Measurements from ENCODE around the gene CRTC2.
"Not testable (repeated sequence)": the region's sequence is repeated elsewhere in the genome, so short reads cannot be mapped to it uniquely, and the experiment has no call there.

Gene CRTC2

GRCh38 chr1:153929426-153929825 lies 29.0 kb downstream of the CRTC2 start:
- DNase-seq (ENCODE audit: low spot score) = no peak

- no peak for DNase-seq (ENCODE audit: low spot score)
Measured at GRCh38 chr1:153928791-153929341, 29.5 kb downstream of the CRTC2 start.

DNA sequence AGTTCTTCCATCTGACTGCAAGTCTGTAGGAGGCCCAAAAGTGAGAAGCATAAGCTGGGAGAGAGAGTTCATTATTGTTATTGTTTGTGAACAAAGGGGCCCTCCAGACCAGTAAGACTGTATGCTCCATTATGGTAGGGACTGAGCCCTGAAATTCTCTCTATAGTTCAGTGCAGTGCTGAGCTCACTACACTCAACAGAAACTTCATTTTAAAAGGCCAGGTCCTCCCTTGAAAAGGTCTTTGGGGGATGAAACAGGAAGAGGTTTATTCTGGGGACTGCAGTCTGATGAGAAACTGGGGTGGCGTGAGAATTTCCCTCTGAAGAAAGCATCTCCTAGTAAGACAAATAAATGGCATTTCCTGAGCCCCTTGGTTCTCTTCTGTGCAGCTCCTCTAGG lies 30.2 kb downstream of the CRTC2 start:
- no peak for DNase-seq (ENCODE audit: low spot score)

DNA sequence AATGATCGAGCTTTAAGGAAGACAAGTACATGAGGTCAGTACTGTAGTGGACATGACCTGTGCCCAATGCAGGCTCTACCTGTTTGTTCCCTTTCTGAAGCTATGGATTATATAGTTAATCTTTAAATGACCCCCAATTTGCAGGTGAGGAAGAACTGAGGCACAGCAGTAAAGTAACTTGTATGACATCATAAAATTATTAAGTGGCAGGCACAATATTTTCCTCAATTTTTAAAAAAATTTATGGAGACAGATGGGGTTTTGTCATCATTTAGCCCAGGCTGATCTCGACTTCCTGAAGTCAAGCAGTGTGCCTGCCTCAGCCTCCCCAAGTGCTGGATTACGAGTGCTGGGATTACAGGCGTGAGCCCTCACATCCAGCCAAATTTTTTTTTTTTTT lies 32.0 kb downstream of the CRTC2 start:
- no peak for DNase-seq (ENCODE audit: low spot score)

DNA sequence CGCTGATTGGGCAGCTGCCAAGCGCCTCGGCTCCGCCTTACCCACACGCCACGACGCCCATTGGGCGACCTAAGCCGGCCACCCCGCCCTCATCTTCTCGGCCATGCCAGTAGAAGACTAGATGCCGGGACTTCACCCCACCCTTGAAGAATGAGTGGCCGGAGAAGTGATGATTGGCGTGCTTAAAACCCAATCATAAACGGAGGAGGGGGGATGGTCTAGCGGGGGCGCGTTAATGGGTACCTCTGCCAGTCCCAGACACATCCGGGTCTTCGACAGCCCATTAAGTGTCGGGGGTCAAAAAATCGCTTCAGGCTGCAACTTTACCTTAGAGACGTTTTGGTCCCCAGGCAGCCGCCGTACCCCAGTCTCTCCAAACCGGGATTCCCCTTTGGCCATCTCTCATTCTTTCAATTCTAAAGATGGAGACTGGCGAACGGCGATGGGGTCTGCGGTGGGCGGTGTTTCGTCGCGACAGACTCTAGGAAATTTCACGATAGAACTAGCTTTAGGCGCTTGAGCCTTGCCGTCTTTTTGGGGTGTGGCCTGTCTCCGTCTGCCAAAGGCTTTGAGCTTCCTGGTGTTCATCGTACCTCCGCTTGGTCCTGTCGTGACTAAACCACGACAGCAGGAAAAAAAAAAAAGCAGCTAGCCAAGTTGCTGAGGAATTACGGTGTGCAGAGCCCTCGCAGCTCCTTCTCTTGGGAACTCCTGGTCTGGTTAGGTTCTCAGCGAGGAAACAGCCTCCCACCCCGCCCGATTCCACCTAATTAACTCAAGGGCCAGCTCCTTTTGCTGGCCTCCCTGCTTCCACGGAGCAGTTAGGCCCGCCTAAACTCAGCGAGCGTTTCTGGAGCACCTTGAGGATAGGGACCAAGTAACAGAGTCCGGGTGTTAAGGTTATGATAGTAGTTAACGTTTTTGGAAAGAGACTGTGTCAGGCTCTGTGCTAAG lies 35.2 kb downstream of the CRTC2 start, which contains the start of gene GATAD2B:
Gene GATAD2B, minus strand, starts transcription at position 1 of the 954 bp plus-strand sequence. CDS start 94,625 bp downstream, outside the sequence.
- DNase-seq (ENCODE audit: low spot score) = peak; percentile 99

GRCh38 chr1:153922076-153922971 lies 36.1 kb downstream of the CRTC2 start:
- peak; percentile 58 for DNase-seq (ENCODE audit: low spot score)

- DNase-seq (ENCODE audit: low spot score) = no peak
Measured at GRCh38 chr1:153921803-153922075, 36.7 kb downstream of the CRTC2 start.

DNA sequence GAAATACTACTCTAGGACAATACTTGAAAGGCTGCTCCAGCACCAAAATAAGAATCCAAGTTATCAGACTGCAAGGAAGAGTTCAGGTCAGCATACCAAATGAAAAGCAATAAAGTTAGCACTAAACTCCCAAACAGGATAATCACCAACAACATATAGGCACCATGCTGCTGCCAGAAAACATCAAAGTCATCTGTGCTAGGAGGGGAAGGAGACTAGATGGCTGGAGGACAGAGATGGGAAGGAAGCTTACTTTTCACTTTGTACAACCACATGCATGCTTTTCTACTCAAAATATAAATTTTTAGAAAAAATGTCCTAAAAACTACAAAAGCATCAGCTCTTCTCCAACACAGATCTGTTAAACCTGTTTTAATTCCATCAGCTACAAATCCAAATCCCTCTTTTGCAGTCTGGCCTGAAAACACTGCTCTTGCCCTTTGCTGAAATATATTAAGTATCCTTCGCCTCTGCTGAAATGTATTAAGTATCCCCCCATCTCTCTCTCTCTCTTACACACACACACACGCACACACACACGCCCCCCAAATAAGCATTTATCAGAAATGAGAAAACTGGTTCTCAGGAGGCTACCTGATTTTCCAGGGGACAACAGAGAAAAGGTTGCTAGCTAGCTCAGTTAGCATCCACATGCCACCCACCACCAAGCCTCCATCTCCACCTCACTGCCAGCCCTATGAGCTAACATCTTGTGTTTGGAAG lies 37.2 kb downstream of the CRTC2 start:
- no peak for DNase-seq (ENCODE audit: low spot score)

GRCh38 chr1:153919876-153920852 lies 38.2 kb downstream of the CRTC2 start:
- DNase-seq (ENCODE audit: low spot score) = no peak

- DNase-seq (ENCODE audit: low spot score) = no peak
Measured at GRCh38 chr1:153916297-153916696, 42.1 kb downstream of the CRTC2 start.

DNA sequence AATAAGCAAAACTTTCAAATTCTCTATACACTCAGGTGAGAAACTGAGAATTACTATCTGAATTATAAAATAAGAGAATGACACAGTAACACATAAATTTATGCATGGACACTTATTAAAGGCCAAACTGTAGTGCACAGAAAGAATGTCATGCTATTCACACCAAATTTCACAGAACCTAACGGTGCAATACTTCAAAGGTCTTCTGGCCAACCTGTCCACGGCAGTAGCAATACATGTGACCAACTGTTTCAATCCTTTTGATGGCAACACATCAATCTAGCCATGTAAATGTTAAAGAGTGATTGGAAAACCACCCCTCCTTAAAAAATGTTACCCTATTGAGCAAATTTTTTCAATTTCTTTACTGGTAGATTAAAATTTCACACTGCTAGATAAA lies 46.1 kb downstream of the CRTC2 start:
- DNase-seq (ENCODE audit: low spot score) = no peak

DNA sequence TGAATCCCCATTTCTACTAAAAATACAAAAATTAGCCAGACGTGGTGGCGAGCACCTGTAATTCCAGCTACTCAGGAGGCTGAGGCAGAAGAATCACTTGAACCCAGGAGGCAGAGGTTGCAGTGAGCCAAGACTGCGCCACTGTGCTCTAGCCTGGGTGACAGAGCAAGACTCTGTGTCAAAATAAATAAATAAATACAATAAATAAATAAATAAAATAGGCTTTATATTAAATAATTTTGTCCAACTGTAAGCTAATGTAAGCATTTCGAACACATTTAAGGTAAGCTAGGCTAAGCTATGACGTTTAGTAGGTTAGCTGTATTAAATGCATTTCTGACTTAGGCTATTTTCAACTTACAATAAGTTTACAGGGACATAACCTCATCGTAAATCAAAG lies 47.9 kb downstream of the CRTC2 start:
- not testable (repeated sequence) for DNase-seq (ENCODE audit: low spot score)

DNA sequence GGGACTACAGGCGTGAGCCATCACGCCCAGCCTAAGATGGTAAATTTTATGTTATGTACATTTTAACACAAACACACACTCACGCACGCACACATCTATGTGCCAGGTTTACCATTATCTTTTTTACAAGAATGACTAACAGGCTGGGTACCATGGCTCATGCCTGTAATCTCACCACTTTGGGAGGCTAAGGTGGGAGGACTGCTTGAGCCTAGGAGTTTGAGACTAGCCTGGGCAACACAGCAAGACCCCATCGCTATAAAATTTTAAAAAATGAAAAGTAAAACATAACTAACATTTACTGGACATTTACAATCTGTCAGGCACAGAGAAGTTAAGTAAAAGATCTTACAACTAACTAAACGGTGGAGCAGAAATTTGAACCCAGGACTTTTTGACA lies 50.3 kb downstream of the CRTC2 start:
- no peak for DNase-seq (ENCODE audit: low spot score)

GRCh38 chr1:153907134-153907533 lies 51.3 kb downstream of the CRTC2 start:
- DNase-seq (ENCODE audit: low spot score) = no peak

GRCh38 chr1:153906396-153906795 lies 52.0 kb downstream of the CRTC2 start:
- DNase-seq (ENCODE audit: low spot score) = no peak

GRCh38 chr1:153905908-153906307 lies 52.5 kb downstream of the CRTC2 start:
- not testable (repeated sequence) for DNase-seq (ENCODE audit: low spot score)

GRCh38 chr1:153903841-153904455 lies 54.5 kb downstream of the CRTC2 start:
- DNase-seq (ENCODE audit: low spot score) = no peak

DNA sequence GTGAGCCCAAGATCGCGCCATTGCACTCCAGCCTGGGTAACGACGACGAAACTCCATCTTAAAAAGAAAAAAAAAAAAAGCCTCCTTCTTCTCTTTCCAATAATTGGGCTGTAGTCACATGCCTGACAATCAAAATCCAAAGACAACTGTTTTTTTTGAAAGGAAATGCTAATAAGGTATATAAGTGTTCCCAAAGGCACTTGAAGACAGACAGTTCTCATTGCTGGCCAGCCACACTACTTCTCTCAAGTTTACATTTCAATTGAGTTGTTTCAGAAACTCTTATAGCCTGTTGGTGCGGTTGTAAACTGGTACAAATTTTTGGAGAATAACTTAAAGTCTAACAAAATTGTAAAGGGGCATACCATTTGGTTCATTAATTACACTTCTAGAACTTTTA lies 58.9 kb downstream of the CRTC2 start:
- DNase-seq (ENCODE audit: low spot score) = no peak

Measured in GM03348 (cell line).